Measurements from ENCODE around the gene S100A6.

Gene S100A6

DNA sequence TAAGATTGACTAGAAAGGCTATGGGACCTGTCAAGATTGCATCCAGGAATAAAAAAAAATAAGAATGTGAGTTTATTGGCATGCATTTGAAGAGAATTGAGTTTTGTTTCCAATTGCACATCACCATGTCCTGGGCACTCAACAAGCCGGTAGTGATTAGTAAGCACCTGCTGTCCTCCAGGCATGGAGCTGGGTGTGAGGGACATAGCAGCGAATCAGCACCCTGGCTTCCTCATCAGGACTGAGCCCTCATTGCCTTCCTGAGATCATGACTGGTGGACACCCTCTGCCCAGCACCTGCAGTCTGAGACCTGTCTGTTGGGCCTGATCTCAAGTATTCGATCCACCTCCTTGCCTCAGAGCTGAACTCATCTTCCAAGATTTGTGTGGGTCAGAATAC is 26.8 kb downstream of the S100A6 start:
- no peak for TF ChIP-seq CTCF (IDR thresholded peaks at IDR 0.05)

DNA sequence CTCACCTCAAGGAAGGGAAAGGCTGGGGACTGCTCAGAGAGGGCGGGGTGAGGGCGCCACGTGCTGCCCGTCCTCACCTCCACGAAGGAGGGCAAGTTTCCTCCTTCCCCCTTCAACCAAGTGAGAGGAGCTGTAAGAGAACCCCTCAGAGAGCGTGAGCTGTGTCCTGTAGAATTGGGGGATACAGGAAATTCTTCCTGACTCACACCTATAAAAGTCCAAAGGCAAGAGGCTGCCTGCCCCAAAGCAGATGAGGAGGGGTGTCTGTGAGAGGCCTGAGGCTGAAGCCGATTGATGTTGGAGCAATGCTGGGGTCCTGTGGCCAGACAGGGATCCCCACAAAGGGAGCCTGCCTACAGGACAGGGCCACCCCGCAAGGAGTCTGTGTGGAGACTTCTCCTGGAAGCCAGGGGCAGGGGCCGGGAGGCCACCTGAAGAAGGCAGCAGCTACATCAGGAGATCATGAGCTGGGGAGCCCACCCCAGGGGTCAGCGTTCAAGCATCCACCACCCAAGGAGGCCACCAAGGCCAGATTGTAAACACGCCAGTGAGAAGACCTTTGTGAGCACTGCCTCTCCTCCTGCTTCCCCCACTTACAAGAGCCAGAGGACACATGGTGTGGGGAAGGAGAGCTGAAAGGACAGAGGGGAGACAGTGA is 27.7 kb downstream of the S100A6 start:
- TF ChIP-seq CTCF (IDR thresholded peaks at IDR 0.05) = no peak

DNA sequence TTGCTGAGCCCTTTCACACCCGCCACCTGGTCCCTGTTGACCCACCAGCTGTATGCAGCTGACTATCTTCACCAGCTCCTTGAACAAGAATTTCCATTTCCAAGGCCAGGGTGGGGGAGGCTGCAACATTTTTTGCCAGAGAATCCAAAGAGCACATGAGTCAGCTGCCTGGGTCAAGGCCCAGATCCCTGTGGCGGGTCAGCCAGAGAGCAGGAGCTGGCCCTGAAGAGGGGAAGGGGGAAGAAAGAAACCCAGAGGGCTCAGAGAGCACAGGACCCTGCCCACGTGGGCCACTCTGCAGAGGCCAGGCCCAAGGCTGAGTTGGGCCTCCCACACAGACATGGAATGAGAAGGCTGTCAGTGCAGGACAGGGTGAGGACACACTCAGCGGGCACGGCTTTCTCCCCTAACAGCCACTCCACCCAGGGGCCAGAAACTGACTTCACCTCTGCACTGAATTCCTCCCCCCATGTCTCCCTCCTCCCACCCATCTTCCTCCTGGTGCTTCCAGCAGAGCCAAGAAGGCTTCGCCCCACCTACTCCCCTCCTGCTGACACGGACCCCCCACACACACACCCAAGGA is 28.9 kb downstream of the S100A6 start:
- no peak for TF ChIP-seq CTCF (IDR thresholded peaks at IDR 0.05)

- TF ChIP-seq CTCF (IDR thresholded peaks at IDR 0.05) = no peak
These were observed 29.4 kb downstream of the S100A6 start for GRCh38 chr1:153506386-153506785.

DNA sequence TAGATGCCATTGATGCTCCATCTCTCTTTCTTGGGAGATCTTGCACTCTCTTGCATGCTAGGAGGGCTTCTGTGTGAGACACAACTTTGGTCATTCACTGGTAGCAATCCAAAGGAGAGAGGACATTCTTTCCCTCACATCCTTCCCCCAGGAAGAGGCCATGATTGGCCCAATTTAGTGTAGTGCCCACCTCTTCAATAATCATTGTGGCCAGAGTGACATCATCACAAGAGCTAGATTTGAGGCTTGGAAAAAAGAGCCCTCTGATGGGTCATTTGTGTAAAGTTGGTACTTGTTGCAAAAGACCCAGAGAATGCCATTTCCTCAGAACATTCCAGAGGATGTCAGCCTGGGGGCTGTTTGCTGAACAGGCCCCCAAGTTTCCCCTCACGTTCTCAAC is 30.2 kb downstream of the S100A6 start:
- TF ChIP-seq CTCF (IDR thresholded peaks at IDR 0.05) = no peak

DNA sequence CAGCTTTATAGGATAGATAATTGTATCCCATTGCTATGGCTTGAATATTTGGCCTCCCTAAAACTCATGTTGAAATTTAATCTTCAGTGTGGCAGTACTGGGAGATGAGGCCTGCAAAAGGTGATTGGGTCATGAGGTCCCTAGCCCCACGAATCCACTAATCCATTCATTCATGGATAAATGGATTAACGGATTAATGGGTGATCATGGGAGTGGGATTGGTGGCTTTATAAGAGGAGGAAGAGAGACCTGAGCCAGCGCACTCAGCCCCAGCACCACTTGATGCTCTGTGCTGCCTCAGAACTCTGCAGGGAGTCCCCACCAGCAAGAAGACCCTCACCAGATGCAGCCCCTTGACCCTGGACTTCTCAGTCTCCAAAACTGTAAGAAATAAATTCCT is 32.0 kb downstream of the S100A6 start:
- TF ChIP-seq CTCF (IDR thresholded peaks at IDR 0.05) = no peak

GRCh38 chr1:153498746-153499145 is 37.0 kb downstream of the S100A6 start:
- TF ChIP-seq CTCF (IDR thresholded peaks at IDR 0.05) = no peak

DNA sequence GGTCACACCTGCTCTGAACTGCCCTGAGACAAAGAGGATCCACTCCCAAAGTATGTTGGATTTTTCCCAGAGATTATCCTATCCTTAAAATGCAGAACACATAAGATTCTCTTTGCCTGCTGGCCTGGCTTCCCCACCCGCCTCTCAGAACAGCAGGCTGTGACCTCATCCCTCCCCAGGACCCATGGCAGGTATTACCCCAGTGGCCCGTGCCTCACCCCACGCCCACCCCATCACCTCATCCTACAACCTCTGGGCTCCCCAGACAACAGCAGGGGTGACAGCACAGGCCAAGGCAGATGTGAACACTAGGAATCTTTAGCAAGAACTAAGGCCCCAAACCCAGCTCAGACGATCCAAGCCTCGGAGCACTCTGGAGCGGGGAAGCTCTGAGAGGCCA is 40.3 kb downstream of the S100A6 start:
- TF ChIP-seq CTCF (IDR thresholded peaks at IDR 0.05) = no peak
